K562 (cell line): ENCODE results near the gene NKAIN4. TPM values are rescaled to one million over a fixed set of nuclear protein-coding genes. Genes with fewer than 3 reads are reported as not detected.

ENCODE experiments used
- ATAC-seq: fragments of 200-7000 bp; cut with Tn5 transposase; 3 replicates; pipeline ENCODE4 v1.9.1; 2020; ENCODE audit warnings: moderate library complexity
- BruUV-seq: library from RNA; stranded (reverse); fragments of 400-500 nt; replicated peaks from 2 replicates; lab custom pipeline; 2021; lab: Mats Ljungman, UMichigan
- CTCF ChIA-PET: fragments of 300-600 bp; formaldehyde crosslinking; extraction: SDS; loops from one replicate; lab custom pipeline; 2021; ENCODE audit warnings: low intra/inter-chr PET ratio; lab: Yijun Ruan, JAX
- POLR2A ChIA-PET: fragments of 300-600, 350-650 bp; sonication (Branson Sonifier 250); formaldehyde crosslinking; extraction: SDS; loops from one replicate; lab custom pipeline; 2021; ENCODE audit warnings: antibody characterized with exemption, inconsistent platforms; lab: Yijun Ruan, JAX
- DNase-seq, 4 experiments: peaks; one replicate each; pipeline versions ENCODE4 v3.0.0 to v3.0.0-alpha.2; 2011 to 2018; ENCODE audit warnings: low spot score in 3 of 4, mixed read lengths in 3 of 4; ENCODE audit errors: extremely low read depth in 1 of 4
- FAIRE-seq: peaks from 2 replicates; lab custom pipeline; 2011; peaks lifted over from hg19 to GRCh38; lab: Jason Lieb, UNC
- H2AFZ ChIP-seq: 2 replicates; pipeline ENCODE4 v1.6.0; 2011; ENCODE audit warnings: low read depth, low read length, control low read depth, inconsistent platforms
- H3K27ac ChIP-seq: fragments of 200-600 bp; 3 replicates; pipeline ENCODE4 v1.8.0; 2011; ENCODE audit warnings: low read depth, mild to moderate bottlenecking, control low read depth, inconsistent platforms, low read length, moderate library complexity, mixed read lengths; ENCODE audit errors: extremely low read depth
- H3K27me3 ChIP-seq, 2 experiments: fragments of 300-600 bp in 1 of 2; 2 replicates in 1 of 2; 3 replicates in 1 of 2; pipeline versions ENCODE4 v1.6.0 to v1.8.0; 2011; ENCODE audit warnings: inconsistent platforms in 2 of 2, low read length in 2 of 2, mild to moderate bottlenecking in 1 of 2, mixed read lengths in 1 of 2, moderate library complexity in 1 of 2; ENCODE audit not compliant: control insufficient read depth in 2 of 2, insufficient read depth in 2 of 2
- H3K36me3 ChIP-seq: fragments of 300-600 bp; 3 replicates; pipeline ENCODE4 v1.8.0; 2011; ENCODE audit warnings: mild to moderate bottlenecking, low read length, inconsistent platforms; ENCODE audit not compliant: control insufficient read depth, insufficient read depth
- H3K4me1 ChIP-seq, 2 experiments: fragments of 200-600 bp in 1 of 2; replicated peaks in 1 of 2; 2 replicates in 1 of 2; 3 replicates in 1 of 2; pipeline versions ENCODE4 v1.5.1 to v1.8.0; 2011; ENCODE audit warnings: inconsistent platforms in 2 of 2, low read length in 2 of 2, mild to moderate bottlenecking in 1 of 2, mixed read lengths in 1 of 2, moderate library complexity in 1 of 2; ENCODE audit not compliant: control insufficient read depth in 2 of 2, insufficient read depth in 2 of 2
- H3K4me2 ChIP-seq: 2 replicates; pipeline ENCODE4 v1.6.1; 2011; ENCODE audit warnings: low read length, control low read depth, inconsistent platforms, mixed read lengths; ENCODE audit not compliant: insufficient read depth
- H3K4me3 ChIP-seq: fragments of 200-600 bp; sonication (generic), shearing (Covaris generic); 2 replicates; pipeline ENCODE4 v1.5.1; 2016; ENCODE audit warnings: control low read depth, inconsistent platforms
- H3K79me2 ChIP-seq: fragments of 200-600 bp; 3 replicates; pipeline ENCODE4 v1.8.0; 2011; ENCODE audit warnings: low read length, inconsistent platforms; ENCODE audit not compliant: control insufficient read depth, insufficient read depth
- H3K9ac ChIP-seq, 2 experiments: 2 replicates each; pipeline versions ENCODE4 v1.6.0 to v1.6.1; 2011; ENCODE audit warnings: low read depth in 2 of 2, low read length in 2 of 2, control low read depth in 1 of 2, inconsistent platforms in 1 of 2, mild to moderate bottlenecking in 1 of 2, mixed read lengths in 1 of 2; ENCODE audit not compliant: insufficient read depth in 1 of 2
- H3K9me1 ChIP-seq: one replicate; pipeline ENCODE4 v1.6.0; 2011; ENCODE audit warnings: inconsistent platforms, mild to moderate bottlenecking, low read length, moderate library complexity; ENCODE audit not compliant: control insufficient read depth, insufficient read depth
- H3K9me3 ChIP-seq: replicated peaks from 2 replicates; pipeline ENCODE4 v1.5.1; 2011; ENCODE audit warnings: low read depth, low read length, inconsistent platforms; ENCODE audit not compliant: control insufficient read depth, insufficient read depth
- H4K20me1 ChIP-seq: replicated peaks from 2 replicates; pipeline ENCODE4 v1.6.1; 2011; ENCODE audit warnings: low read length, inconsistent platforms, mixed read lengths; ENCODE audit not compliant: control insufficient read depth, insufficient read depth
- ARID1B ChIP-seq: fragments of 450-650 bp; IDR thresholded peaks from 2 replicates; pipeline ENCODE4 v1.6.1; 2016; ENCODE audit warnings: antibody characterized with exemption, mild to moderate bottlenecking, inconsistent platforms
- BHLHE40 ChIP-seq: IDR thresholded peaks from 2 replicates; pipeline ENCODE4 v1.6.1; 2011; ENCODE audit warnings: low read length, improper control_type of control experiment
- DLX4 ChIP-seq: fragments of 250-450 bp; sonication (Bioruptor Pico); IDR thresholded peaks from 2 replicates; pipeline ENCODE4 v1.6.1; 2021; ENCODE audit warnings: mild to moderate bottlenecking
- ETS1 ChIP-seq: conservative IDR thresholded peaks from 2 replicates; pipeline ENCODE4 v1.6.1; 2011; ENCODE audit warnings: low read depth, mild to moderate bottlenecking, low read length; ENCODE audit not compliant: control insufficient read depth
- KDM4B ChIP-seq, 2 experiments: fragments of 450-650 bp in 1 of 2; sonication (generic) in 1 of 2; IDR thresholded peaks; 2 replicates each; pipeline ENCODE4 v1.6.1; 2016 to 2017; ENCODE audit warnings: borderline replicate concordance in 2 of 2, antibody characterized with exemption in 1 of 2, low read depth in 1 of 2, mild to moderate bottlenecking in 1 of 2
- KHSRP ChIP-seq: fragments of 450-650 bp; IDR thresholded peaks from 2 replicates; pipeline ENCODE4 v1.6.1; 2017
- MAX ChIP-seq: sonication (generic); formaldehyde crosslinking; IDR thresholded peaks from 2 replicates; pipeline ENCODE4 v1.9.0; 2022; ENCODE audit warnings: mild to moderate bottlenecking, missing genetic modification reagents
- MXD1 ChIP-seq: fragments of 250-450 bp; sonication (Bioruptor Pico); IDR thresholded peaks from 2 replicates; pipeline ENCODE4 v1.8.0; 2021; ENCODE audit warnings: borderline replicate concordance, mild to moderate bottlenecking, moderate library complexity; ENCODE audit not compliant: poor library complexity, severe bottlenecking
- PTTG1 ChIP-seq: fragments of 450-650 bp; IDR thresholded peaks from 2 replicates; pipeline ENCODE4 v1.6.1; 2016; ENCODE audit warnings: low read depth, mild to moderate bottlenecking, missing genetic modification characterization, missing compliant biosample characterization
- SMARCC2 ChIP-seq: fragments of 450-650 bp; IDR thresholded peaks from 2 replicates; pipeline ENCODE4 v1.6.1; 2017; ENCODE audit warnings: antibody characterized with exemption, moderate library complexity, mild to moderate bottlenecking, low read depth
- TOE1 ChIP-seq, 2 experiments: fragments of 450-650 bp in 1 of 2; sonication (generic) in 1 of 2; formaldehyde crosslinking in 1 of 2; IDR thresholded peaks; 2 replicates each; pipeline versions ENCODE4 v1.7.1 to v1.8.0; 2016 to 2022; ENCODE audit warnings: borderline replicate concordance in 2 of 2, mild to moderate bottlenecking in 2 of 2, antibody characterized with exemption in 1 of 2, inconsistent platforms in 1 of 2, low read depth in 1 of 2, missing genetic modification reagents in 1 of 2, moderate library complexity in 1 of 2
- ZNF140 ChIP-seq: fragments of 250-450 bp; sonication (Bioruptor Pico); IDR thresholded peaks from 2 replicates; pipeline ENCODE4 v1.8.0; 2021; ENCODE audit warnings: moderate library complexity, mild to moderate bottlenecking, inconsistent platforms
- ZNF165 ChIP-seq: fragments of 250-450 bp; sonication (Bioruptor Pico); IDR thresholded peaks from 2 replicates; pipeline ENCODE4 v1.4.0; 2020; ENCODE audit warnings: borderline replicate concordance
- ZNF518B ChIP-seq: fragments of 250-450 bp; sonication (Bioruptor Pico); IDR thresholded peaks from 2 replicates; pipeline ENCODE4 v1.5.0; 2021; ENCODE audit warnings: mild to moderate bottlenecking, moderate library complexity
- WGBS: fragments of 100-300 bp; shearing (Covaris generic); methylation state at CpG from one replicate; pipeline ENCODE4 v1.1.6; 2016; ENCODE audit warnings: low coverage, mixed read lengths; ENCODE audit not compliant: insufficient coverage; ENCODE audit errors: missing lambda C conversion rate; 5-methylcytosine and 5-hydroxymethylcytosine counted together
- in situ Hi-C: fragments of 300-500 bp; cut with MboI; formaldehyde crosslinking; loops from 4 replicates; pipeline ENCODE4 v1.15.0; 2018; ENCODE audit warnings: inconsistent platforms, mixed read lengths
- intact Hi-C: fragments of 100-400 bp; cut with micrococcal nuclease; formaldehyde crosslinking; loops from 2 replicates; pipeline ENCODE4 v1.14.2; 2022
- polyA plus RNA-seq, 8 experiments: library from polyadenylated mRNA; depleted of rRNA in 4 of 8; stranded (reverse) in 5 of 8; unstranded in 3 of 8; fragments of >200 nt; fragmentation: Nextera tagmentation in 2 of 8; fragmentation: Illumina TruSeq in 1 of 8; extraction: Ambion mirVana in 2 of 8; extraction: Trizol in 1 of 8; gene quantifications; 2 replicates each; pipeline versions ENCODE4 v1.2.1 to v1.2.3, GENCODE V29; 2011 to 2014; ENCODE audit warnings: inconsistent platforms in 1 of 8, missing spikeins in 1 of 8
- total RNA-seq, 7 experiments: library from RNA; depleted of rRNA in 6 of 7; stranded (reverse); fragments of >200 nt in 6 of 7; fragmentation: Illumina TruSeq in 2 of 7; extraction: Trizol in 2 of 7; gene quantifications; 2 replicates each; pipeline versions ENCODE4 v1.2.1 to v1.2.3, GENCODE V29; 2011 to 2021; ENCODE audit warnings: low replicate concordance in 1 of 7

The NKAIN4 gene
- total and polyA plus RNA-seq, 9 of the 15 experiments (the other 6 are each of a cell fraction or from before 2014, with no cell fraction given) = not detected

- Histone ChIP-seq H4K20me1 (peaks cover 23% of the 10 kb centered on the region; the same call in 1 of the 2 replicates), H3K27ac (no peak overlapping the region), H3K9me1 (peaks cover 6% of the 10 kb centered on the region), H3K4me3 (no peak overlapping the region)
- in situ Hi-C loops = no loop called here
- intact Hi-C loops = no loop called here
- BruUV-seq = no TSS peak
- WGBS = 12% methylated on average over 20 of the region's 20 CpGs
- no peak for ATAC-seq
- TF ChIP-seq ZNF518B (CRISPR knock-in tag) (no peak), KHSRP (no peak), TOE1 (IDR thresholded peaks at IDR 0.05; ENCODE audit: borderline replicate concordance) (no peak), TOE1 (CRISPR knock-in tag; IDR thresholded peaks at IDR 0.05; ENCODE audit: borderline replicate concordance, low read depth) (no peak), BHLHE40 (no peak), SMARCC2 (no peak), KDM4B (IDR thresholded peaks at IDR 0.05; ENCODE audit: borderline replicate concordance in 2 of 2, low read depth in 1 of 2) (no peak), DLX4 (CRISPR knock-in tag) (no peak), ZNF140 (CRISPR knock-in tag) (no peak), PTTG1 (no peak), ETS1 (no peak), ARID1B (no peak), ZNF165 (CRISPR knock-in tag) (no peak), MAX (CRISPR knock-in tag) (no peak), MXD1 (no peak)
- TF ChIP-seq, all 486 proteins: peak for 0
- Histone ChIP-seq H3K79me2 (no peaks in the 10 kb centered on the region), H3K9me3 (no peaks in the 10 kb centered on the region), H3K4me2 (no peak overlapping the region), H2AFZ (no peak overlapping the region), H3K36me3 (no peaks in the 10 kb centered on the region), H3K4me1 (peaks cover 0 to 61% of the 10 kb centered on the region in 2 experiments; a peak in 2 of 5 replicates), H3K9ac (no peak overlapping the region), H3K27me3 (peaks cover 12 to 38% of the 10 kb centered on the region in 2 experiments; a peak in 4 of 5 replicates)
- ChIA-PET POLR2A (interaction anchor here (0.6 to 5.7 kb wide), 4 partner anchors 9 to 165 kb away, joined by 3 to 28 read pairs (median 7); no protein-coding TSS in a partner anchor), CTCF (no interaction called here)
- DNase-seq (no peak), FAIRE-seq (no peak)
These were observed 41.6 kb upstream of the NKAIN4 start for GRCh38 chr20:63295846-63296245.
